SK-N-SH (cell line): ENCODE data around the gene TBC1D30. TPM values are rescaled to one million over a fixed set of nuclear protein-coding genes. Genes with fewer than 3 reads are reported as not detected.

Experiments
- CTCF ChIA-PET: fragments of 300-600, 350-600 bp; formaldehyde crosslinking; extraction: SDS; loops from one replicate; lab custom pipeline; 2021; lab: Yijun Ruan, JAX
- POLR2A ChIA-PET: fragments of 350-600 bp; sonication (Branson Sonifier 250); formaldehyde crosslinking; extraction: SDS; loops from one replicate; lab custom pipeline; 2020; ENCODE audit warnings: antibody characterized with exemption, inconsistent platforms; lab: Yijun Ruan, JAX
- DNase-seq: peaks from one replicate; pipeline ENCODE4 v3.0.0; 2012
- H2AFZ ChIP-seq: fragments of 200-600 bp; sonication (generic); 2 replicates; pipeline ENCODE4 v1.8.1; 2016; ENCODE audit warnings: antibody characterized with exemption, mild to moderate bottlenecking, low read depth
- H3F3A ChIP-seq: fragments of 200-600 bp; sonication (generic); replicated peaks from 2 replicates; pipeline ENCODE3; 2016; ENCODE audit warnings: antibody characterized with exemption, mild to moderate bottlenecking; ENCODE audit not compliant: insufficient read depth
- H3K27ac ChIP-seq, 2 experiments: fragments of 200-500 bp in 1 of 2; fragments of 200-600 bp in 1 of 2; sonication (Bioruptor generic) in 1 of 2; sonication (generic), shearing (Covaris generic) in 1 of 2; 2 replicates each; pipeline versions ENCODE4 v1.5.1 to v1.6.1; 2014 to 2016; ENCODE audit warnings: low read depth in 2 of 2, inconsistent platforms in 1 of 2, low read length in 1 of 2, mild to moderate bottlenecking in 1 of 2, mixed read lengths in 1 of 2
- H3K27me3 ChIP-seq: fragments of 200-600 bp; sonication (generic), shearing (Covaris generic); 2 replicates; pipeline ENCODE4 v1.6.1; 2016; ENCODE audit warnings: mixed run types; ENCODE audit not compliant: insufficient read depth
- H3K36me3 ChIP-seq, 2 experiments: fragments of 200-500 bp in 1 of 2; fragments of 200-600 bp in 1 of 2; sonication (Bioruptor generic) in 1 of 2; sonication (generic) in 1 of 2; replicated peaks in 1 of 2; 2 replicates each; pipeline versions ENCODE3 to v1.5.1; 2014 to 2016; ENCODE audit warnings: low read length in 1 of 2, mild to moderate bottlenecking in 1 of 2; ENCODE audit not compliant: insufficient read depth in 2 of 2, control insufficient read depth in 1 of 2
- H3K4me1 ChIP-seq, 2 experiments: fragments of 200-500 bp in 1 of 2; fragments of 200-600 bp in 1 of 2; sonication (Bioruptor generic) in 1 of 2; sonication (generic), shearing (Covaris generic) in 1 of 2; 2 replicates each; pipeline versions ENCODE4 v1.5.1 to v1.6.1; 2014 to 2016; ENCODE audit warnings: low read depth in 1 of 2, low read length in 1 of 2, mixed run types in 1 of 2; ENCODE audit not compliant: insufficient read depth in 2 of 2, control insufficient read depth in 1 of 2
- H3K4me2 ChIP-seq: fragments of 200-600 bp; sonication (generic), shearing (Covaris generic); 2 replicates; pipeline ENCODE4 v1.6.1; 2017; ENCODE audit warnings: mixed run types
- H3K4me3 ChIP-seq, 2 experiments: fragments of 200-500 bp in 1 of 2; fragments of 200-600 bp in 1 of 2; sonication (Bioruptor generic) in 1 of 2; sonication (generic), shearing (Covaris generic) in 1 of 2; 2 replicates each; pipeline versions ENCODE4 v1.5.1 to v1.8.1; 2014 to 2016; ENCODE audit warnings: low read depth in 2 of 2, inconsistent platforms in 1 of 2, low read length in 1 of 2, mild to moderate bottlenecking in 1 of 2, mixed read lengths in 1 of 2, moderate library complexity in 1 of 2
- H3K79me2 ChIP-seq: fragments of 200-600 bp; sonication (generic); 2 replicates; pipeline ENCODE4 v1.8.1; 2017; ENCODE audit warnings: mild to moderate bottlenecking; ENCODE audit not compliant: insufficient read depth
- H3K9ac ChIP-seq: fragments of 200-600 bp; sonication (generic); 2 replicates; pipeline ENCODE4 v1.6.1; 2017; ENCODE audit warnings: mixed run types
- H3K9me2 ChIP-seq: fragments of 200-600 bp; sonication (generic); 2 replicates; pipeline ENCODE4 v1.6.1; 2017; ENCODE audit warnings: mixed run types
- H3K9me3 ChIP-seq: fragments of 200-600 bp; sonication (generic); 2 replicates; pipeline ENCODE4 v1.6.1; 2017; ENCODE audit warnings: mixed run types, mild to moderate bottlenecking, moderate library complexity
- H4K20me1 ChIP-seq: fragments of 200-600 bp; sonication (generic); 2 replicates; pipeline ENCODE4 v1.6.1; 2017; ENCODE audit warnings: mild to moderate bottlenecking, mixed run types; ENCODE audit not compliant: insufficient read depth
- ELF1 ChIP-seq: IDR thresholded peaks from 2 replicates; pipeline ENCODE4 v1.4.0; 2012
- EP300 ChIP-seq, 2 experiments: IDR thresholded peaks; 2 replicates each; pipeline versions ENCODE4 v1.4.0 to v1.6.1; 2012; ENCODE audit warnings: borderline replicate concordance in 1 of 2, low read depth in 1 of 2, low read length in 1 of 2
- EZH2phosphoT487 ChIP-seq: fragments of 200-600 bp; sonication (generic); IDR thresholded peaks from 2 replicates; pipeline ENCODE4 v1.6.1; 2017; ENCODE audit warnings: low read depth, mixed run types, mild to moderate bottlenecking, antibody characterized with exemption, moderate library complexity, borderline replicate concordance
- FOXJ3 ChIP-seq: sonication (generic); formaldehyde crosslinking; IDR thresholded peaks from 2 replicates; pipeline ENCODE4 v1.5.1; 2020; ENCODE audit warnings: mild to moderate bottlenecking, missing genetic modification reagents
- GABPA ChIP-seq: IDR thresholded peaks from 2 replicates; pipeline ENCODE4 v1.4.0; 2012; ENCODE audit warnings: low read depth, mild to moderate bottlenecking
- GATA2 ChIP-seq: sonication (generic); formaldehyde crosslinking; IDR thresholded peaks from 2 replicates; pipeline ENCODE4 v1.5.0; 2020; ENCODE audit warnings: mild to moderate bottlenecking, missing genetic modification reagents
- JUND ChIP-seq: IDR thresholded peaks from 2 replicates; pipeline ENCODE4 v1.4.0; 2012
- MXI1 ChIP-seq: IDR thresholded peaks from 2 replicates; pipeline ENCODE4 v1.6.1; 2012; ENCODE audit warnings: mild to moderate bottlenecking, low read depth, low read length, improper control_type of control experiment
- NRF1 ChIP-seq: IDR thresholded peaks from 2 replicates; pipeline ENCODE4 v1.6.1; 2012; ENCODE audit warnings: low read depth, mild to moderate bottlenecking, low read length
- RCOR1 ChIP-seq: fragments of 150-350 bp; IDR thresholded peaks from 2 replicates; pipeline ENCODE4 v1.6.1; 2017; ENCODE audit warnings: antibody characterized with exemption, low read length
- RFX5 ChIP-seq: IDR thresholded peaks from 2 replicates; pipeline ENCODE4 v1.6.1; 2012; ENCODE audit warnings: mild to moderate bottlenecking, improper control_type of control experiment, low read length
- RXRA ChIP-seq: IDR thresholded peaks from 2 replicates; pipeline ENCODE4 v1.4.0; 2012; ENCODE audit warnings: low read depth, mild to moderate bottlenecking, borderline replicate concordance
- SIN3A ChIP-seq: IDR thresholded peaks from 2 replicates; pipeline ENCODE4 v1.6.1; 2012; ENCODE audit warnings: low read depth, mild to moderate bottlenecking, low read length, moderate library complexity, borderline replicate concordance
- WGBS: methylation state at CpG from one replicate; pipeline ENCODE4 v1.1.6; 2017; ENCODE audit warnings: low lambda C conversion rate; 5-methylcytosine and 5-hydroxymethylcytosine counted together
- polyA plus RNA-seq, 3 experiments: library from polyadenylated mRNA; depleted of rRNA; stranded (reverse); fragments of >200 nt; gene quantifications; 2 replicates each; pipeline ENCODE4 v1.2.3, GENCODE V29; 2012
- TF ChIP-seq, protein P1 (sequence below): fragments of 200-600 bp; sonication (generic); IDR thresholded peaks from 2 replicates; pipeline ENCODE4 v1.6.1; 2017; ENCODE audit warnings: antibody characterized with exemption, mild to moderate bottlenecking, moderate library complexity
- TF ChIP-seq, protein P2 (sequence below): fragments of 150-350 bp; IDR thresholded peaks from 2 replicates; pipeline ENCODE4 v1.6.1; 2017; ENCODE audit warnings: antibody characterized with exemption, low read length, low read depth, borderline replicate concordance
- TF ChIP-seq, protein P3 (sequence below): IDR thresholded peaks from 2 replicates; pipeline ENCODE4 v1.6.1; 2012; ENCODE audit warnings: mild to moderate bottlenecking, low read depth, low read length, moderate library complexity

Gene TBC1D30
- polyA plus RNA-seq, 1 of the 3 experiments (the other 2 are of a cell fraction) = 0.23 TPM

DNA sequence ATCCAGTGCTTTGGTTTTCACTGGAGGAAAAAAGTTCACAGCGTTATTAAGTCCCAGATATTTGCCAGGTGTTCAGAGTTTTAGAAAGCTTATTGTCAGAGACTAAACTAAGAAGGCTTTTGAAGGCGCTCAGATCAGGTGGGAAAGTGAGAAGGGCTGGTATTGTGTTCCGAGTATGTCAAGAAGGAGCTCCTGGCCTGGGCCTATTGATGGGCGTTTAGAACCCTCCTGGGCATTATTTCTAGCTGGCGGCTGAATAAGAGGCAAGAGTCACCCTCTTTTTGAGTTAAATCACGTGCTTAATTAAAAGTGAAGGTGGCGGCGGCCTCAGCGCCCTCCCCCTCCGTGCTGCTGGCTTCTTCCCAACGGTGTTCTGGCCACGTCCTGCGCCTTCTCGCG is 44.3 kb upstream of the TBC1D30 start:
- Histone ChIP-seq H2AFZ (peak overlapping the region; percentile 29; the same call in 1 of the 2 replicates), H3K9me3 (peaks cover 12% of the 10 kb centered on the region), H3K4me1 (peaks cover 0 to 7% of the 10 kb centered on the region in 2 experiments; a peak in 1 of 4 replicates), H3K4me2 (peak overlapping the region; percentile 50; the same call in 1 of the 2 replicates), H3K9me2 (no peaks in the 10 kb centered on the region), H3F3A (no peaks in the 10 kb centered on the region), H4K20me1 (no peaks in the 10 kb centered on the region), H3K27me3 (peaks cover 54% of the 10 kb centered on the region), H3K4me3 (peak overlapping the region in 1 of 2 experiments; percentile 41; a peak in 1 of 4 replicates), H3K27ac (no peak overlapping the region), H3K9ac (no peak overlapping the region)
- POLR2A ChIA-PET = no interaction called here
- CTCF ChIA-PET = interaction anchor here (0.7 to 4.1 kb wide), 6 partner anchors 16 to 114 kb away, joined by 3 to 38 read pairs (median 3); no protein-coding TSS in a partner anchor
- DNase-seq = no peak
- 43% methylated on average over 12 of the region's 15 CpGs for WGBS
- no peak for TF ChIP-seq MXI1
- TF ChIP-seq GABPA = no peak
- TF ChIP-seq, protein P1, sequence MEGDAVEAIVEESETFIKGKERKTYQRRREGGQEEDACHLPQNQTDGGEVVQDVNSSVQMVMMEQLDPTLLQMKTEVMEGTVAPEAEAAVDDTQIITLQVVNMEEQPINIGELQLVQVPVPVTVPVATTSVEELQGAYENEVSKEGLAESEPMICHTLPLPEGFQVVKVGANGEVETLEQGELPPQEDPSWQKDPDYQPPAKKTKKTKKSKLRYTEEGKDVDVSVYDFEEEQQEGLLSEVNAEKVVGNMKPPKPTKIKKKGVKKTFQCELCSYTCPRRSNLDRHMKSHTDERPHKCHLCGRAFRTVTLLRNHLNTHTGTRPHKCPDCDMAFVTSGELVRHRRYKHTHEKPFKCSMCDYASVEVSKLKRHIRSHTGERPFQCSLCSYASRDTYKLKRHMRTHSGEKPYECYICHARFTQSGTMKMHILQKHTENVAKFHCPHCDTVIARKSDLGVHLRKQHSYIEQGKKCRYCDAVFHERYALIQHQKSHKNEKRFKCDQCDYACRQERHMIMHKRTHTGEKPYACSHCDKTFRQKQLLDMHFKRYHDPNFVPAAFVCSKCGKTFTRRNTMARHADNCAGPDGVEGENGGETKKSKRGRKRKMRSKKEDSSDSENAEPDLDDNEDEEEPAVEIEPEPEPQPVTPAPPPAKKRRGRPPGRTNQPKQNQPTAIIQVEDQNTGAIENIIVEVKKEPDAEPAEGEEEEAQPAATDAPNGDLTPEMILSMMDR = no peak
- no peak for TF ChIP-seq NRF1
- TF ChIP-seq SIN3A = no peak
- TF ChIP-seq GATA2 (CRISPR knock-in tag) = no peak
- TF ChIP-seq EP300 (IDR thresholded peaks at IDR 0.05; ENCODE audit: borderline replicate concordance in 1 of 2, low read depth in 1 of 2, low read length in 1 of 2) = no peak
- no peak for TF ChIP-seq RCOR1
- no peak for TF ChIP-seq ELF1
- no peak for TF ChIP-seq RXRA
- no peak for TF ChIP-seq EZH2phosphoT487
- TF ChIP-seq, protein P2, sequence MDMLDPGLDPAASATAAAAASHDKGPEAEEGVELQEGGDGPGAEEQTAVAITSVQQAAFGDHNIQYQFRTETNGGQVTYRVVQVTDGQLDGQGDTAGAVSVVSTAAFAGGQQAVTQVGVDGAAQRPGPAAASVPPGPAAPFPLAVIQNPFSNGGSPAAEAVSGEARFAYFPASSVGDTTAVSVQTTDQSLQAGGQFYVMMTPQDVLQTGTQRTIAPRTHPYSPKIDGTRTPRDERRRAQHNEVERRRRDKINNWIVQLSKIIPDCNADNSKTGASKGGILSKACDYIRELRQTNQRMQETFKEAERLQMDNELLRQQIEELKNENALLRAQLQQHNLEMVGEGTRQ = no peak
- TF ChIP-seq JUND = no peak
- TF ChIP-seq, protein P3, sequence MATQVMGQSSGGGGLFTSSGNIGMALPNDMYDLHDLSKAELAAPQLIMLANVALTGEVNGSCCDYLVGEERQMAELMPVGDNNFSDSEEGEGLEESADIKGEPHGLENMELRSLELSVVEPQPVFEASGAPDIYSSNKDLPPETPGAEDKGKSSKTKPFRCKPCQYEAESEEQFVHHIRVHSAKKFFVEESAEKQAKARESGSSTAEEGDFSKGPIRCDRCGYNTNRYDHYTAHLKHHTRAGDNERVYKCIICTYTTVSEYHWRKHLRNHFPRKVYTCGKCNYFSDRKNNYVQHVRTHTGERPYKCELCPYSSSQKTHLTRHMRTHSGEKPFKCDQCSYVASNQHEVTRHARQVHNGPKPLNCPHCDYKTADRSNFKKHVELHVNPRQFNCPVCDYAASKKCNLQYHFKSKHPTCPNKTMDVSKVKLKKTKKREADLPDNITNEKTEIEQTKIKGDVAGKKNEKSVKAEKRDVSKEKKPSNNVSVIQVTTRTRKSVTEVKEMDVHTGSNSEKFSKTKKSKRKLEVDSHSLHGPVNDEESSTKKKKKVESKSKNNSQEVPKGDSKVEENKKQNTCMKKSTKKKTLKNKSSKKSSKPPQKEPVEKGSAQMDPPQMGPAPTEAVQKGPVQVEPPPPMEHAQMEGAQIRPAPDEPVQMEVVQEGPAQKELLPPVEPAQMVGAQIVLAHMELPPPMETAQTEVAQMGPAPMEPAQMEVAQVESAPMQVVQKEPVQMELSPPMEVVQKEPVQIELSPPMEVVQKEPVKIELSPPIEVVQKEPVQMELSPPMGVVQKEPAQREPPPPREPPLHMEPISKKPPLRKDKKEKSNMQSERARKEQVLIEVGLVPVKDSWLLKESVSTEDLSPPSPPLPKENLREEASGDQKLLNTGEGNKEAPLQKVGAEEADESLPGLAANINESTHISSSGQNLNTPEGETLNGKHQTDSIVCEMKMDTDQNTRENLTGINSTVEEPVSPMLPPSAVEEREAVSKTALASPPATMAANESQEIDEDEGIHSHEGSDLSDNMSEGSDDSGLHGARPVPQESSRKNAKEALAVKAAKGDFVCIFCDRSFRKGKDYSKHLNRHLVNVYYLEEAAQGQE = no peak
- TF ChIP-seq RFX5 = no peak
- TF ChIP-seq FOXJ3 (CRISPR knock-in tag) = no peak
- TF ChIP-seq, all 33 proteins: peak for 0
- H3K79me2 ChIP-seq = no peaks in the 10 kb centered on the region
- no peaks in the 10 kb centered on the region for H3K36me3 ChIP-seq
